ENCODE measurements around the gene CDKN1A. TPM values are rescaled to one million over a fixed set of nuclear protein-coding genes. Genes with fewer than 3 reads are reported as not detected.
"Not testable (repeated sequence)": the region's sequence is repeated elsewhere in the genome, so short reads cannot be mapped to it uniquely, and the experiment has no call there.

CDKN1A gene
- 250 and 260 TPM in 2 replicates for total RNA-seq

DNA sequence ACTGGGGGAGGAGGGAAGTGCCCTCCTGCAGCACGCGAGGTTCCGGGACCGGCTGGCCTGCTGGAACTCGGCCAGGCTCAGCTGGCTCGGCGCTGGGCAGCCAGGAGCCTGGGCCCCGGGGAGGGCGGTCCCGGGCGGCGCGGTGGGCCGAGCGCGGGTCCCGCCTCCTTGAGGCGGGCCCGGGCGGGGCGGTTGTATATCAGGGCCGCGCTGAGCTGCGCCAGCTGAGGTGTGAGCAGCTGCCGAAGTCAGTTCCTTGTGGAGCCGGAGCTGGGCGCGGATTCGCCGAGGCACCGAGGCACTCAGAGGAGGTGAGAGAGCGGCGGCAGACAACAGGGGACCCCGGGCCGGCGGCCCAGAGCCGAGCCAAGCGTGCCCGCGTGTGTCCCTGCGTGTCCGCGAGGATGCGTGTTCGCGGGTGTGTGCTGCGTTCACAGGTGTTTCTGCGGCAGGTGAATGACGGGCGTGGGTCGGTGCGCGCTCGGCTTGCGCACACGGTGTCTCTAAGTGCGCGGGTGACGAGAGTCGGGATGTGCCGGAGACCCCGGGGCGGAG lies at the start of gene CDKN1A:
TSS of gene CDKN1A (plus strand) at position 227 of the 555 bp plus-strand sequence. CDS start 5,388 bp downstream, outside the sequence.
- intact Hi-C loops (cut with micrococcal nuclease), result loop anchor here (5.0 kb wide), 2 partner anchors 234 to 754 kb away; partner anchors contain the start of gene CMTR1

- intact Hi-C loops (cut with micrococcal nuclease), result no loop called here
Observed at GRCh38 chr6:36629784-36630183, 48.7 kb upstream of the CDKN1A start.

- intact Hi-C loops (cut with micrococcal nuclease), result no loop called here
Observed at GRCh38 chr6:36631326-36632011, 47.0 kb upstream of the CDKN1A start.

GRCh38 chr6:36633370-36633769 lies 45.1 kb upstream of the CDKN1A start:
- intact Hi-C loops (cut with micrococcal nuclease), result no loop called here

- intact Hi-C loops (cut with micrococcal nuclease), result no loop called here
Observed at GRCh38 chr6:36633915-36634314, 44.6 kb upstream of the CDKN1A start.

DNA sequence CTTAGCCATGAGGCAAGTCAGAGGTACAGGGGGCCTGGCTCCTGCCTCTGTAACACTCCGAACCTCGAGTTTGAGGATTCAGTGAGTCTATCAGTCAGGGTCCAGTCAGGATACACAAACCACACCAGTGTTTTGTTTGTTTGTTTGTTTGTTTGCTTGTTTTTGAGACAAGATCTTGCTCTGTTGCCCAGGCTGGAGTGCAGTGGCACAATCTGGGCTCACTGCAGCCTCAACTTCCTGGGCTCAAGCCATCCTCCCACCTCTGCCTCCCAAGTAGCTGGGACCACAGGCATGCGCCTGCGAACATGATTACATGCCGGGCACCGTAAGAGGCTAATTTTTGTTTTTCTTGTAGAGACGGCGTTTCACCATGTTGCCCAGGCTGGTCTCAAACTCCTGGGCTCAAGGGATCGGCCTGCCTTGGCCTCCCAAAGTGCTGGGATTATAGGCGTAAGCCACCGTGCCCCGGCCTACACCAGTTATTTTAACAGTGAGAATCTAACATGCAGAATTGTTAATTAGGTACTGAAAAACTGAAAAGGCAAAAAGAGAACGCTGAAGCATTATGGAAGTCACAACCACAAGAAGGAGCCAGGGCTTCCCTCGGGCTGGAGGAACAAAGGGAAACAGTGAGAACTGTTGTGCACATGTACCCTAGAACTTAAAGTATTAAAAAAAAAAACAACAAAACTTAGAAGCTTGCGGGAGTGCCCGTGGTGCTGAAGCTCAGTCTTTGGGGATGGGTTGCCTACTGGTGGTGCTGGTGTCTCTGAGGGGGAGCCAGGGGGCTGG lies 44.0 kb upstream of the CDKN1A start:
- intact Hi-C loops (cut with micrococcal nuclease), result no loop called here

DNA sequence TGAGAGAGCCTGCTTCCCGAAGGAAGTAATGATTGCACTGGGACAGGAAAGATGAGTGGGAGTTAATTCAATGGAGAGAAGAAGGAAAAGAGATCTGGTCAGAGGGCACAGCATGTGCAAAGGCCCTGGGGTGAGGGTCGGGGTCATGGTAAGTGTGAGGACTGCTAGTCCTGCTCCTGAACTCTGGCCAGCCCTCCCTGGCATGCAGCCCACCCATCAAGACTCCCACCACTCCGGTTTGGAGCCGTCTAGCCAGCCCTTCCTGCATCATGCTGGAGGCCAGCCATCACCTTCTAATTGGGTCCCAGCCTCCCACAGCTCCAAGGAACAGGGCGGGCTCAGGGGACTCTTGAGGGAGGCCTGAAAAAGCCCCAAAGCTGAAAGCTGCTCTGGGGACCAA lies 42.2 kb upstream of the CDKN1A start:
- intact Hi-C loops (cut with micrococcal nuclease), result no loop called here

- intact Hi-C loops (cut with micrococcal nuclease), result no loop called here
Observed at GRCh38 chr6:36636687-36637418, 41.7 kb upstream of the CDKN1A start.

DNA sequence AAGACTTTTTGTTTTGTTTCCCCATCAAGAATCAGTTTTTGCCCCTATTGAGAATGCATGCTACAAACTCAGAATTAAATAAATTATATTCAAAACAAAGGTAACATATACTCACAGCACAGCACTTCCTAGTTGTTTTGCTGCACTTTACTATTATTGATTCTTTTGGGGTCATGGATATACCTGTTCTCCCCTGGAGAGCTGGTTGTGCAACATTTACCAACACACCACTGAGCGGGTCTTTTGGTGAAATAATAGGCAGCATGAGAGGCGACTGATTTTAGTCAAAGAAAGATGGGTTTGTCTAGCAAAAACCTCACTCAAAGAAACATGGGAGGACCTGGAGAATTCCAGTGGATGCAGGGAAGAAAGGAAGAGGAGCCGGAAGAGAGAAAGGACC lies 39.9 kb upstream of the CDKN1A start:
- intact Hi-C loops (cut with micrococcal nuclease), result no loop called here

DNA sequence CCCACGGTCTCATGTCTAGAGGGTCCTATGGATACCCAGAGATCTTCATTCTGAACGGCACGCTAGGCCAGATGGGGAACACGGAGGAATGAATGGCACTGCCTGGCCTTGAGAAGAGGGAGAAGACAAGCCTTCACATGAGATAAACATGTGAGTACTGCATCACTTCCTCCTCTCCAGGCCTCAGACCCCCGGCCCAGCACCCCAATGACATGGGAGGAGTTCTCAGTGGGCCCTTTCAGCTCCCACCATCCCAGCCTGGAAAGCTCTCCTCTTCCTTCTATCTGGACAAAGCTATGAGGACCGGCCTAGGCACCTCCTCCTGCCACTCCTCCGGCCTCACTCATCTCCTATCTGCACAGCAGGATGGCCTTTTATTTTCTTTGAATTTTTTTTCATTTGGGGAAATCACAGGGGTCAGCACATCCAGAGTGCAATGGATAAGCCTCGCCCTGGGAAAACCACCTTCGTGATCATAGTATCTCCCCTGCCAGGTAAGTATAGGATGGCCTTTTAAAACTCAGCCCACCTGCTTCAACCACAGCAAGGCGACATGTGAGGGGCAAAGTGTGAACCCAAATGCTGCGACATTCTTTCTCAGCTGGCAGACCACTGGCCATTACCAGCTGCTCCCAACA lies 39.2 kb upstream of the CDKN1A start:
- intact Hi-C loops (cut with micrococcal nuclease), result no loop called here

GRCh38 chr6:36641543-36641942 lies 37.0 kb upstream of the CDKN1A start:
- intact Hi-C loops (cut with micrococcal nuclease), result no loop called here

GRCh38 chr6:36642913-36643817 lies 35.3 kb upstream of the CDKN1A start:
- intact Hi-C loops (cut with micrococcal nuclease), result no loop called here

- intact Hi-C loops (cut with micrococcal nuclease), result no loop called here
Observed at GRCh38 chr6:36643977-36644376, 34.5 kb upstream of the CDKN1A start.

DNA sequence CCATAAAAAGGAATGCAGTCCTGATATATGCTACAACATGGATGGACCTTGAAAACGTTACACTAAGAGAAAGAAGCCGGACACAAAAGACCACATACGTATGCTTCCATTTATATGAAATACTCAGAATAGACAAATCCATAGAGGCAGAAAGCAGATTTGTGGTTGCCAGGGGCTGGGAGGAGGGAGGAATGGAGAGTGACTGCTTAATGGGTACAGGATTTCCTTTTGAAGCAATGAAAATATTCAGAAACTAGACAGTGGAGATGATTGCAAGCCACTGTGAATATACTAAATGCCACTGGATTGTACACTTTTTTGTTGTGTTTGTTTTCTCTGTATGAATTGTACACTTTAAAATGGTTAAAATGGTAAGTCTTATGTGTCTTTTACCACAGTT lies 29.4 kb upstream of the CDKN1A start:
- intact Hi-C loops (cut with micrococcal nuclease), result no loop called here

- intact Hi-C loops (cut with micrococcal nuclease), result no loop called here
Observed at GRCh38 chr6:36649701-36650484, 28.6 kb upstream of the CDKN1A start.

DNA sequence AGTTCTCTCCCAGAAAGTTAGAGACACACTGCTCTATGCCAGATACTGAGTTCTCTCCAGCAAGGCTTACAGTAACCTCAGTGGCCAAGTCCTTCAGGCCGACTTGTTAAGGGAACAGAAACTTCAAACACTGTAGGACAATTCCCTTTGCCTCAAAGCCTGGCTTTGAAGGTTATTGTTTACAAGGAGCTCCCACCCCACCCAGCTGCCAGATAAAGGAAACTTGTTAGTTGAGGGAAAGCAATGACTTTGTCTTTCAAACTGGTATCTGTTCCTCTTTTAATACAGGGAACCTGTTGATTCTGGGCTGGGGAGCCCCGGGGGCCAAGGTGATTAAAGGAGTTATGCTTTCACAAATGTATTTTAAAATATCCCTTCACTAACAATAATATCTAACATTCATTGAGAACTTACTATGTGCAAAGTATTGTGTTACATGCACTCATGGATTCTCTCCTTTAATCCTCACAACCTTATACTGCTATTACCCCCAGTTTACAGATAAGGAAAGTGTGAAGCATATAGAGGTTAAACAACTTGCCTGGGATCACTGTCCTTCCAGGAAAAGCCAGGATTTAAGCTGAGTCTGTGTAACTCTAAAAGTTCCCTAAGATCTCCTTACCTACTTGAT lies 27.6 kb upstream of the CDKN1A start:
- intact Hi-C loops (cut with micrococcal nuclease), result no loop called here

DNA sequence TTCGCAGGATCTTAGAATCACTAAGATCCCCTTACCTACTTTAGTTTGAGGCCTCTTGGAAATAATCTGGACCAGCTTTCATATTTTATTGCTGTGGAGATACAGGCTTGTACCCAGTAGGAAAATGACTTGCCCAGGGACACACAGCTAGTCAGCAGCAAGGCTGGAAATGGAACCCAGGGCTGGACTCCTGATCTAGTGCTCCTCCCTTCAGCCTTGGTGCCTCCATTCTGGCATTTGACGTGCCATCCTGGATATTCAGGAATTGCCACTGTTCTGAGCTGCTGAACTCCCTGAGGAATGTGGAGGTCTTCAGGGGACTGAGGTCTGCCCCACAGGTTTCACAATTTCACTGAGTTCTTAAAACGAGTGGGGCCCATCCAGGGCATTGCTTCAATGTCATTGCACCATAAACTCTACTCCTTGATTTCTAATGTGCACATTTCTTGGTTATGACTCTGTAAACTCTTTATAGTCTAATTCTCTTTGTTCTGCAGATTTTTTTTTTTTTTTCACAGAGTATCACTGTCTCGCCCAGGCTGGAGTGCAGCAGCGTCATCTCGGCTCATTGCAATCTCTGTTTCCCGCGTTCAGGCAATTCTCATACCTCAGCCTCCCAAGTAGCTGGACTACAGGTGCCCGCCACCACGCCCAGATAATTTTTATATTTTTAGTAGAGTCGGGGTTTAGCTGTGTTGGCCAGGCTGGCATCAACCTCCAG lies 26.7 kb upstream of the CDKN1A start:
- intact Hi-C loops (cut with micrococcal nuclease), result no loop called here

DNA sequence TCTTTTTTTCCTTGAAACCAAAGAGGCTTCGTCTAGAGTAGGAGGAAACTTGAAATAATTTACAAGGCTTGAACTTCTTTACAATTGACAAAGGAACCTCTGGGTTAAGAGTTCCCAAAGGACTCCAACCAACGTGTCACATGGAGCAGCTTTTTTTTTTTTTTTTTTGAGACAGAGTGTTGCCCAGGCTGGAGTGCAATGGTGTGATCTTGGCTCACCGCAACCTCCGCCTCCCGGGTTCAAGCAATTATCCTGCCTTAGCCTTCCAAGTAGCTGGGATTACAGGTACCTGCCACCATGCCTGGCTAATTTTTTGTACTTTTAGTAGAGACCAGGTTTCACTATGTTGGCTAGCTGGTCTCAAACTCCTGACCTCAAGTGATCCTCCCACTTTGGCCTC lies 24.0 kb upstream of the CDKN1A start:
- intact Hi-C loops (cut with micrococcal nuclease), result not testable (repeated sequence)
